ENCODE measurements around the gene ACOX3.
A peak's percentile ranks its signal among the peaks of the same experiment; 100 is the strongest.

The ACOX3 gene

DNA sequence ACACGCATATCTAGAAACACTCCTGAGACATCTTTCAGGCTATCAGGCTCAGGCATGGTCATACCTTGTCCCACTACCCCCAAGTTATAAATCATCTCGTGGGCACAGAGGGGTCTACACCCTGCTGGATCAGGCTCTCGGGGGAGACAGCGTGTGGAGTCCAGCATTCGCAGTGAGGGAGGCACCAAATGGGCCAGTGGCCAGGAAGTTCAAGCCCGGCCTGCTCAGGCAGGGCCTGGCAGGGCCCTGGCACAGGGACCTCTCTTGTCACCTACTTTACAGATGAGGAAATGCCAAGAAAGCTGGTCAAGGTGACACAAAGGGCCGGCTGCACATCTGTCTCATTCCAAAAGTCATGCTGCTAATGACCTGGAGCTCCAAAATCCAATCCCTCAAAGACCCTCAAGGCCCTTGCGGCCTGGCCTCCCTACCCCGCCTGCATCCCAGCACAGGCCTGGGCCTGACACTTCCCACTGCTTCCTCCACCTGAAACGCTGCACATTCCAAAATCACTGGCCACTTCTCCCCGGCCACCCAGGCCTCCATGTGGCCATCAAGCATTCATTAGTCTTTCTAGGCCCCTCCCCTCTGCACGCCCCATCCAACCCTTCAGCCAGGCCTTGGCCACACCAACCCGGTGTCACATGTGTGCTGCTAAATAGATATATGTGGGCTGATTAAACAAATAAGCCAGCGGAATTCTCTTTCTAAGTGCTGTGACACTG, 35.6 kb downstream of the ACOX3 start:
- DNase-seq = no peak

DNA sequence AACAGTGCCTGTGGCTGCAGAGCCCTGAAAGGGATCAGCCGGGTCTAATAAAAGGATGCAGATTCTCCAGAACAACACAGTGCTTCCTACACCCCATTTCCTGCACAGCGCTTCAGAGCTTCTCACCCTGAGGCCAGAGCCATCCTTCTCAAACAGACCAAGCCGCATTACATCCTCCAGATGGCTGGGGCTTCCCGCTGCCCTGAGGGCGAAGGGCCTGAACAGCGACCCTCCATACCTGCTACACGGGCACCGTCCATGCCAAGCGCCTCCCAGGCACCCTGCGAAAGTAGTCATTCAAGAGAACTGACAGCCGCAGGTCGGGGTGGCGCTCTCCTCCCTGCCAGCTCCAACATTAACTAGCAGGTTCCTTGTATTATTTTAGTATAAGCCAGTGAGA, 36.5 kb downstream of the ACOX3 start:
- DNase-seq = no peak

DNA sequence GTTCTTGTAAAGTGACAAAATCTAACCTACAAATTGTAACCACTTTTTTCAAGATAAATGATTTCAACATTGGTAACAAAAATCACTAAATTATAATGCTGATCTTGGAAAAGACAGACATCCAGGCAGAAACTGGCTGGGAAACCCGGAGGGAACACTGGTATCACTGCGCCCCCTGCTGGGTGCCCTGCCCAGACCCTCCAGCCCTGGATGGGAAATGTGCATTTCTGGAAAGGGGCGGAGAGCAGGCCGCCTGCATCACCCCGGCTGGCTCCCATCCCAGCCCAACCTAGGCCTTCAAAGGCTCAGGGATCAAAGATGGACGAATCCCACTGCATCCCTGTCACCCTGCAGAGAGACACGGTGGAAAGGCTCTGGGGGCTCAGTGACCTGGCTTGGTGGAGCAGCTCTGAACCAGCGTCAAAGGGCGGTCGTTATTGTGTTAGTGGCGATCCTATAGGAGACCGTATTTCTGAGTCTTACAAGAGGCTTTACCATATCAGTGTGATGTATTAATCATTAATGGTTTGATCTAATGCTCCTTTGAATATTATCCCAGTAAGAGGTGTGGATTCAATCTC, 37.3 kb downstream of the ACOX3 start:
- peak; percentile 77 for DNase-seq

DNA sequence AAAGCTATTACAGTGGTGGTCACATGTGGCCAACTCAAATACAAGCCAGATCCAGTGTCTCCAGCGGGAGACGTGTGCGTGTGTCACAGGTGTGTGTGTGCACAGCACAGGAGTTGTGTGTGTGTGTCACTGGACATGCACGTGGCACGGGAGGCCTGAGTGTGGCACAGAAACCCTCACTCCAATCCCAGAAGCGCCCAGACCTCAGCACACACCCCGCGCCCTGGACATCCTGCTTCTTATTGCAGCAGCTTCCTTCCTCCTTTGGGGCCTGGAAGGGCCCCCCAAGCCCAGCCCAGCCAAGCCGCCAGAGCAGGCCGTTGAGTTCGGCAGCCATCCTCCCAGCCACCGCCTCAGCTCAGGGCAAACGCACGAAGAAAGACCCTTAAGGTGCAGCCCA, 37.9 kb downstream of the ACOX3 start:
- no peak for DNase-seq

DNA sequence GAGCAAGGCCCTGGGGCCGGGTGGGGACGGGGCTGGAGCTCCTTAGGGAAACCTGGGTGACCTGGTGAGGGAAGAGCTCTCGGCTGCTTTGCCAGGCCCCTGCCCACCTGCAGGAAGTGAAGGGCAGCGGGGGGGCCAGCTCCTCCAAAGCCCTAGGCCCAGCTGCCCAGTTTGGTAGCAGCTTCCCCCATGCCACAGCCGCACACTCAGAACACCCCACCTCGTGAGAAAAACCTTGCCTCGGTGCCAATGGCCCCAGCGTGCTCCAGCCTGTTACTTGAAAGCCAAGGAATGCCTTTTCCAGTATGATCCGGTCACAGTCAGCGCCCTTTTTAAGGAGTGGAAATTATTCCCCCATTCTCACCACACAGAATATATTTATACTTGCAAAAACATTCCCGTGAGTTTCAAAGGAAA, 38.3 kb downstream of the ACOX3 start:
- DNase-seq = no peak

DNA sequence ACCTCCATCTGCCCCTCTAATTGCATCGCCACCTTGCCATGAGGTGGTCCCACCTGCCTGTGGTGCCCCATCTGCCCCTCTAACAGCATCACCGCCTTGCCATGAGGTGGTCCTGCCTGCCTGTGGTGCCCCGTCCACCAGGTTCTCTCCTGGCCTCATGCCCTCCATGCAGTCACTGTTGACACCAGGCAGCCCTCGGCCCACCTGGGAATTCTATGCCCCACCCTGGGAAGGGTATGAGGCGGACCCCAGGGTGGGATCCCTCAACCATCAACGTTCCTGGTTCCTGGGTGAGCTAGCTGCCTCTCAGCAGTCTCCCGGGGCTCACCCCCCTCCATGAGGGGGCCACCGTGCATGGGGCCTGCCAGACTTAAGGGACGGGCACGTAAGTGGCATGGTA, 38.9 kb downstream of the ACOX3 start:
- DNase-seq = no peak

DNA sequence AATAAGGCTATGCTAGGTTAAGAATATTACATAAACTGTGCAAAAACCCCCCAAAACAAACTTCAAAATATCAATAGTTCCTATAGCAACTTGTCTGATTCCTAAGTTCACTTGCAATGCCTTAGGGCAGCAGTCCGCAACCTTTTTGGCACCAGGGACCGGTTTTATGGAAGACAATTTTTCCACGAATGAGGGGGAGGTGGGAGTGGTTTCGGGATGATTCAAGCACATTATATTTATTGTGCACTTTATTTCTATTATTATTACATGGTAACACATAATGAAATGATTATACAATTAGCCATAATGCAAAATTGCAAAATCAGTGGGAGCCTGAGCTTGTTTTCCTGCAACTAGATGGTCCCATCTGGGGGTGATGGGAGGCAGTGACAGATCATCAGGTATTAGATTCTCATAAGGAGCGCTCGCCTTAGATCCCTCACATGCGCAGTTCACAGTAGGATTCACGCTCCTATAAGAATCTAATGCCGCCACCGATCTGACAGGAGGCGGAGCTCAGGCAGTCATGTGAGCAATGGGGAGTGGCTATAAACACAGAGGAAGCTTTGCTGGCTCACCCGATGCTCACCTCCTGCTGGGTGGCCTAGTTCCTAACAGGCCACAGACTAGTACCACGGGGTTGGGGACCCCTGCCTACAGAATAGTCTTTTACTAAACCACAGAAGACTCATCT, 39.7 kb downstream of the ACOX3 start:
- DNase-seq = no peak

DNA sequence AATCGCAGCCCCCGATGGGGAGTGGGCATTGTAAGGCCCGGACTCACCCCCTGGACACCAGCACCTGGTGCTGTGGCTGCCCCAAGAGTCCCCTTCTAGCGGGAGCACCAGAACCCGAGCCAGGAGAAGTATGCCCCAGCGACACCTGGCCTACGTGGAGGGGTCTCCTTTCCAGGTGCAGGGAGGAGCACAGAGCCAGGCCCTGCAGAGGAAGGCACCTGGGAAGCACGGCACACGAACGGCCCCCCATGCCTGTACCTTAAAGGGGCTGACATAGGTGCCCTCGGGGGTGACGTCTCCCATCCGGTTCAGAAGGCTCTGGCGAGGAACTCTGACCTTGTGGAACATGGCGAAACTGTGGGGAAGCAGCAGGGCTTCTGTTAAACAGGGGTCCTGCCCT, 41.2 kb downstream of the ACOX3 start:
- DNase-seq = no peak

DNA sequence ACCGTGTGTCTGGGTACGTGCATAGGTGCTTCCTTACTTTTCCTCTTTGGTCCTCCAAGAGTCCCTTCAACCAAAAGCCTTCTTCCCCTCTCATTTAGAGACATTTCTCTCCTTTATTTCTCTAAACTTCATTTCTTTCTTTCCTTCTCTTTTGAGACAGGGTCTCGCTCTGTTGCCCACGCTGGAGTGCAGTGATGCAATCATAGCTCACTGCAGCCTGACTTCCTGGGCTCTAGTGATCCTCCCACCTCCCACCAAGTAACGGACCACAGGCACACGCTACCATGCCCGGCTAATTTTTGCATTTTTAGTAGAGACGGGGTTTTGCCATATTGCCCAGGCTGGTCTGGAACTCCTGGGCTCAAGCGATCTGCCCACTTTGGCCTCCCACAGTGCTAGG, 42.2 kb downstream of the ACOX3 start:
- DNase-seq = no peak

DNA sequence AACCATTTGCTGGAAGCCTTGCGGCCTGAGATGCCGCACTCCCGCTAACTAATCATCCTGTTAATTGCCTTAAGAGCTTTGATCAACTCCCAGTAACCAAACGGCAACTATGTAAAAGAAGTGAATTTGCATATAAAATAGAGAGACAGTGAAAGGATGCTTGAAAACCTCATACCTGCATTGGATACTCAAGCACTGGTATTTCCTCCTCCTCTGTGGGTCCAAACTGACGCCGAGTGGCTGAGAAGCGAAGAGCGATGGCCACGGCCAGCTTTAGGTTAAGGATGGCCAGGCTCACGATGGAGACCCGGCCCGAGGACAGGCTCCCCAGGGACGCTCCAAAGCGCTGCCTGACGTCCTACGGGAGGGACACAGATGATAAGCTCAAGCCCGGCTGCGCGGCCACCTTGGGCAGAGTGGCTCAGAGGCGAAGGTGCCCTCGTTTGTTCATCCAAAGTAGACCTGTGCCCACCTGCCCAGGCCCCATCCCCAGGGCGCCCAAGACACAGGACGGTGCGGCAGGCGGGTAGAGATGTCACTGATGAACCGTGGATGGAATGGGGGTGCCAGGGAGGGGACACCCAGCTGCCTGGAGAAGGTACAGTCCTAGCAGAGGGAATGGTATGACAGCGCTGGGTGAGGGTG, 43.6 kb downstream of the ACOX3 start:
- no peak for DNase-seq

DNA sequence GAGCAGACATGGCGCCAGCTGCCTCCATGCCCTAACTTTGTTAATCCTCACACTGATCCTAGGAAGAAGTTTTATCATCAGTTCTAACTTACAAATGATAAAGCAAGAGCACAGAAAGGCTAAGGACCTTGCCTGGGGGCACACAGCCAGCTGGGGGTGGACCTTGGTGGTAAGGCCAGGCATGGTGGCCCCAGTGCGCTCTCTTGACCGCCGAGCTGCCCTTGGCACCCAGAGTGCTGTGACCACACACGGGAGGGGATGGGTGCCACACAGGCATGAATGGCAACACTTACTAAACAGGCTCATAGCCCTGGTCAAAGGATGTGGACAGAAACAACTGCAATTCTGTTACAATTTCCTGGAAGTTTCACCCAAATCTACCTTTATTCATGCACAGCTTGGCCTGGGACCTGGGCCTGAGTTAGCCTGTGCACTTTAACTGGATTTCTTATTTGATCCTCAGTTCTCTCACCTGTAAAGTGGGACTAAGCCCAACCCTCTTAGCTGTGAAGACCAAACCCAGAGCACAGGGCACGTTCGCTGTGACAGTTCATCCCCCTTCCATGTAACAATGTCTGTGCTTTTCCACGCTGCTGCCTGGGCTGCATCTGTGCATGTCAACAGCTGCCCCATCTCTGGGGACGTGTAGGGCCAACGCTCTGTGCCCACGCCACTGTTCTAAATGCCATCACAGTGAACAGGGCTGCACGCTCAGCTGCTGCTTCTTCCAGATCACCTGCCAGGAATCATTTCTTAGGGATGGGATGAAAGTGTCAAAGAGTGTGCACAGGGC, 44.8 kb downstream of the ACOX3 start:
- no peak for DNase-seq

DNA sequence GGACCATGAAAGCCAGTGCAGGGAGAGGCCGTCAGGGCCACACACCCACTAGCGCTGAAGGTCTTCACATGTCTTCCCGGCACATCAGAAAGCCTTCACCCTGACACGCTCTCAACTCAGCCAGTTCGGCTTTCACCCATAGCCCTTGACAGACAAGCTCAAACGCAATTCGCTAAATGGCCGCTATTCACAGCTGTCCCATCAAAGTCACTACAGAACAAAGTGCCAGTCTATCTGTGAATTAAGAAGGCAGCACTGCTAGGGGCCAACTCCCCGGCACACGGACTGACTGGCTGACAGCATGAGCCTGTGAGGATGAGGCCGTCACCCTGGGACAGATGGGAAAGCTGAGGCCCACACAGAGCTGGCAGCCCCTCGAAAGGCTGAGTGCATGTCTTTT, 45.7 kb downstream of the ACOX3 start:
- no peak for DNase-seq

DNA sequence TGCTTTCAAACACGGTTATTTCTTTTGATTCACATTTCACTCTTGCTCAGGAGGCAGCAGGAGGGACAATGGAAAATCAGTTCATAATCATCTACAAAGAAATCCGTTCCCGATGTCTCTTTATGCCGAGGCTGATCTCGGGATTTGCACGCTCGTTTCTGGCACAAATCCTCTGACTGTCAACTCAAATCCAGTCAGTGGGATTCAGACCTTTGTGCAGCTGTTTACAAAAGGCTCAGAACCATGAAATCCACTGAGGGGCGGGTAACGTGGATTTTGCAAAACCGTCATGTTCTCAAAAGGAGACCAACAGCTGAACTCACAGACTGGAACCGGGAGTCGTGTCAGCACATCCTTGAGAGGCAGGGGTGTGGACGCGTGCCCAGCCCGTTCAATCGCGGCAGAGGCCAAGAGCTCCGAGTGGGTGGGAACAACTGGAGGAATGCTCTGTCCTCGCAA, 46.4 kb downstream of the ACOX3 start:
- DNase-seq = peak; percentile 59

DNA sequence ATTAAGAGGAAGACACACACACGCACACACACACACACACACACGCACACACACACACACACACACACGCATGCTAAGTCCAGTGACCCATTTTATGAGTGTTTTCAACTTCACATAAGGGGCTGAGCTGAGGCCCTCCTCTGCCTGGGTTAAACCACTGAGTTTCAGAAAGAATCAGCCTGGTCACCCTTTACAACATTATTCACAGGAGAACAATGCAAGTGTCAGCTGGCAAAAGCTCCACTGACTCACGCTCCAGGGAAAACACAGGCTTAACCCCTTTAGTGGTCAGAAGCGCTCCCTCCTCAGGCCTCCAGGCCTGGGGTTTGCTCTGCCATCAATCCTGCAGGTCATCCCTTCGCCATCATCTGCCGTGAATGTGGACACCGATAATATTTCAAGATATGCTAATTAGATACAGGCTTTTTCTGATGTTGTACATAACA, 46.9 kb downstream of the ACOX3 start:
- DNase-seq = peak; percentile 93

DNA sequence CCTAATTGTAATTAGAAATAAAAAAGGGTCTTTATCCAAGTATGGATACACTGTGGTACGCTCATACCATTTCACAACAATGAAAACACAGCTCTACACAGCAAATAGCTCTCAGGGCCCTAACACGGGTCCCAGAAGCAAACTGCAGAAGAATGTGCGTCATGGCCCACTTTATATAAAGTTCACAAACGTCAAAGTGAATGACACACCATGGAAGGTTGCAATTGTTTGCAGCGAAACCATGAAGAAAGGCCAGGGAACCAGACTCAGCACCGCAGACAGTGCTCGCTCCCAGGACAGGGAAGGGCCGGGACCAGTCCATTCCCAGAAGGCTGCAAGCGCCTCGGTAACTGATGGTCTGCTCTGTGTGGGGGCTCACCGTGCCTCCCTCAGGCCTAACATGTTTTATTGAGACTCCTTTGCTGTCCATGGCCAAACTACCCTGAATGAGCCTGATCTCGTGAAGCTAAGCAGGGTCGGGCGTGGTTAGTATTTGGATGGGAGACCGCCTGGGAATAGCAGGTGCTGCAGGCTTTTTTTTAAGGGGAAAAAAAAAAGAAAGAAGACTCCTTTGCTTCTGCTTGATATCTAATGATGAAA, 47.8 kb downstream of the ACOX3 start:
- DNase-seq = no peak

DNA sequence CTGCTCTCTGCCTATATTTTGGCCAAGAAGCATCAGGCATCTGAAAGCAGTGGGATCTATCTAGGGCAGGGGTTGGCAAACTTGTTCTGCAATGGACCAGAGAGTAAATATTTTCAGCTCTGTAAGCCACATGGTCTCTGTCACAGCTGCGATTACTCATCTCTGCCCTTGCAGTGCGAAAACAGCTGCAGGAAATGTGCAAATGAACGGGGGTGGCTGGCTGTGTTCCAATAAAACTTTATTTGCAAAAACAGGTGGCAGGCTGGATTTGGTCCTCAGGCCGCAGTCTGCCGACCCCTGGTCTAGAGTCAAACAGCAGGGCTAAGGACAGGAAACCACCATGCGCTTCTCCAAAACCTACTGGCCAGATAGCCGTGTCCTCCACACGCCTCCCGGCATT, 48.6 kb downstream of the ACOX3 start:
- DNase-seq = peak; percentile 69

DNA sequence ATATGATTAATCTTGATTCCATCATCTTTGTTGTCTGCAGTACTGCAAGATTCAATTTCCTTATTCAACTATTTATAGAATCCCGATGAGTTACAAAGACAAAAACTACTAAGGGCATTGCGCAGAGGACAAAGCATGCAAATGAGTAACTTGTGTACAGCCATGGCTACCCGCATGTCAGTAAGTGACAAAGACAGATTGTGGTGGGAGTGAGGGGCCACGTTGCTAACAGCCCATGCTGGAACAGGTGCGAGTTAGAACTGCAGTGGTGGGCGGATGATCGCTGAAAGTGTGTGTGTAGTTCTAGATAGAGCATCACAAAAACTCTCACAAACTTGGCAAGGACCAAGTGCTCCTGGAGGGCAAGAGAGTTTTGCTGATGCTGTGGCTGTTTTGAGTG, 49.5 kb downstream of the ACOX3 start:
- no peak for DNase-seq

DNA sequence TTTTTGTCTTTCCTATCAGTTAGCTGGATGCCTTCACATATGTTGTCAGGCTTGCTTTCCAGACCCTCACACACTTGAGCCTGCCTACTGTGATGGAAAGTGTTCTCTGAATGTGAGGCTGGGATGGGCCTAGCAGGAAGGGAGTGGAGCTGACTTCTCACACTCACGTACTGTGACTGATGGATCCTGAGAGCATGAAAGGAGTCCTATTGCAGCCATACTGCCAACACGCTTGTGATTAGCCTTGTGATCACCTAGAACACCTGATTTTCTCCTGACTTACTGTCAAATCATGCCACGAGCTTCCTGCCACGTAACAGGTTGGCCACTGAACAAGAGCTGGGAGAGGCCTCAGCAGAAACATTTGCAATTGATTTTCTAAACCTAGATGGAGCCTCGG, 49.9 kb downstream of the ACOX3 start:
- DNase-seq = no peak

DNA sequence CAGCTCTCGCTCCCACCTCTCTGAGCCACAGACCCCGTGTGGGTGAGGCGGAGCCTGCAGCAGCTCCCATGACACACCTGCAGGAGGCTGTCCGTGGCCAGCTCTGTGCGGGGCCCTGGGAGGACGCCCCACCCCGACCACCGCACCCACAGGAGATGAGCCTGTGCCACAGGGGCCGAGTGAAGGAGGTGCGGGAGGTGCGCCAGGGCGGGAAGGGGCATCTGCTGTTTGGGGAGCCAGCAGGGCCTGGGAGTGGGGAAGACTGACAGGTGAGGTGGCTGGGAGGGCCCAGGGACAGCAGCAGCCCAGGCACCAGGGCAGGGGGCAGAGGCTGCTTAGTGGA, 52.0 kb downstream of the ACOX3 start:
- no peak for DNase-seq

DNA sequence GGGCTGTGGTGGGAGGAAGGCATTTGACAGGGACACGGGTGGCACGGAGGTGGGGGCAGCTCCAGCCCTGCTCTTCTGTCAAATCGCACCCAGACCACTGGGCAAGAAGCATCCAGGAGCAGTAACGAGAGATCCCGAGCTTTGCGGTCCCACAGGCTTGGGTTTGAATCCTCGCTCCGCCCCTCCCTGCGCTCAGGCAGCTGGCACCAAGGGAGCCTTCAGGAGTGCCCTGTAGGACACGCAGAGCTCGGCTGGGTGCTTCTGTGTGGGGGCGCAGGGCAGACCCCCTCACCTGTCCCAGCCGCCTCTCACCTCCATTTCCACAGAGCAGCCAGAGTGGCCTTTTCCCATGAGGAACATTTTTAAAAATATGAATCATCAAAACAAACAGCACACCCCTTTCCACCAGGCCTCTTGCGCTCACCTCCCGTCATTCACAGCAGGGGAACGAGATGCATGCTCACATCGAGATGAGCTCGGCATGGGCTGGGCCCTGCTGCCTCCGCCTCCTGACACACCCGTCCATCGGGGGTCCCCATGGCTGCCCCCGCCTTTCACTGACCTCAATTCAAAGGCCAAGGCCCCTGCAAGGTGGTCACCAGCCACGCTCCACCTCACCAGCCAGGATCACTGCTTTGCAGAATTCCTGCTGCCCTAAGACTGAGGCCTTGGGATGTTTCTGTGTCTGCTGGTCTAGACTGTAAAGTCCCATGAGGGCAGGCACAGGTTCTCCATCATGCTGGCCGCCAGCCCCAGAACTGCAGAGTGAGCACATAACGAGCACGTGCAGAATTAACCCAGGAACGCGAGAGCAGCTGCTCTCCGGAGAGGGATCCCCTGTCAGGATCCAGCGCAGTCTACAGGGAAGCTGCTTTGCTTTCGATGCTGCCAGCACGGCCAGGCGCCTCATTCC, 52.7 kb downstream of the ACOX3 start:
- no peak for DNase-seq

DNA sequence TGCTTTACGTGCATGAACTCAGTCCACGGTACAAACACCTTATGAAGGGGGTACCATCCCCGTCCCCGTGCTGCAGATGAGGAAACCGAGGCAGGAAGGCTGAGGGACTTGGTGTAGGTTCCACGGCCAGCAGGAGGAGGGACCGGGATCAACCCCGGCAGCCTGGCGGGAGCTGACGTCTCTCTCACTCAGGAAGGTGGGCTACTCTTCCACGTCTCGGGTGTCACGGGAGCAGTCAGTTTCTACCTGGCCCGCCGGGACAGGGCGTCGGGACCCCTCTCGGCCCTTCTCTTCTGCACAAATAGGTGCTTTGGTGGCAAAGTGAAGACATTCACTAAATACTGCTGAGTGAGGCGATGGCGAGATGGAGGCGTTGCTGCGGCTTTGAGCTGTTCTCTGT, 53.3 kb downstream of the ACOX3 start:
- DNase-seq = no peak
